Tibial artery (tissue), 4 donors: Measurements from ENCODE around the gene OPCML.

Experiments used
- DNase-seq, 2 donors: peaks; one replicate each; pipeline ENCODE4 v3.0.0-alpha.2; 2019
- H3K27ac ChIP-seq, 2 donors: fragments of 200-600 bp; sonication (generic) in 1 of 2; 1 replicate in 1 of 2; 2 replicates in 1 of 2; pipeline ENCODE4 v1.5.1; 2018 to 2019; ENCODE audit warnings: mild to moderate bottlenecking in 1 of 2
- H3K27me3 ChIP-seq, 2 donors: fragments of 200-600 bp; sonication (generic) in 1 of 2; one replicate each; pipeline versions ENCODE4 v1.5.1 to v1.6.0; 2016 to 2019
- H3K36me3 ChIP-seq, 3 donors: fragments of 200-600 bp; sonication (generic) in 2 of 3; one replicate each; pipeline ENCODE4 v1.5.1; 2016 to 2019; ENCODE audit warnings: mild to moderate bottlenecking in 2 of 3
- H3K4me1 ChIP-seq, 4 donors: fragments of 200-600 bp; sonication (generic) in 2 of 4; 1 replicate in 3 of 4; 2 replicates in 1 of 4; pipeline ENCODE4 v1.5.1; 2016 to 2019
- H3K4me3 ChIP-seq, 2 donors: fragments of 200-600 bp; sonication (generic) in 1 of 2; 1 replicate in 1 of 2; 2 replicates in 1 of 2; pipeline ENCODE4 v1.5.1; 2018 to 2019; ENCODE audit warnings: mild to moderate bottlenecking in 2 of 2
- H3K9me3 ChIP-seq, 3 donors: fragments of 200-600 bp; sonication (generic) in 1 of 3; one replicate each; pipeline ENCODE4 v1.5.1; 2016 to 2019
- CTCF ChIP-seq, 2 experiments: fragments of 200-600 bp in 1 of 2; fragments of 450-650 bp in 1 of 2; IDR thresholded peaks; one replicate each; pipeline ENCODE4 v1.5.1; 2017 to 2019; ENCODE audit warnings: antibody characterized with exemption in 2 of 2, mild to moderate bottlenecking in 1 of 2, moderate library complexity in 1 of 2
- intact Hi-C: fragments of 100-400 bp; cut with DNase I; formaldehyde crosslinking; loops from one replicate; pipeline ENCODE4 v1.15.0; 2023; ENCODE audit warnings: low total_unique reads

OPCML gene

GRCh38 chr11:133023232-133023631, 509.1 kb downstream of the OPCML start:
- Histone ChIP-seq H3K27me3 (no peaks in the 10 kb centered on the region), H3K4me1 (no peaks in the 10 kb centered on the region), H3K9me3 (no peaks in the 10 kb centered on the region), H3K27ac (no peak overlapping the region), H3K4me3 (no peak overlapping the region), H3K36me3 (no peaks in the 10 kb centered on the region)
- intact Hi-C loops = no loop called here
- no peak for DNase-seq
- TF ChIP-seq CTCF (IDR thresholded peaks at IDR 0.05) = no peak

GRCh38 chr11:133021553-133021952, 510.7 kb downstream of the OPCML start:
- Histone ChIP-seq H3K4me3 (no peak overlapping the region), H3K36me3 (no peaks in the 10 kb centered on the region), H3K27me3 (no peaks in the 10 kb centered on the region), H3K27ac (no peak overlapping the region), H3K4me1 (no peaks in the 10 kb centered on the region), H3K9me3 (no peaks in the 10 kb centered on the region)
- no peak for TF ChIP-seq CTCF (IDR thresholded peaks at IDR 0.05)
- no peak for DNase-seq
- intact Hi-C loops = no loop called here

GRCh38 chr11:133020372-133020714, 512.0 kb downstream of the OPCML start:
- no peak for DNase-seq
- no peaks in the 10 kb centered on the region for H3K4me1 ChIP-seq
- no peaks in the 10 kb centered on the region for H3K36me3 ChIP-seq
- H3K9me3 ChIP-seq = no peaks in the 10 kb centered on the region
- no peak overlapping the region for H3K27ac ChIP-seq
- no peak for TF ChIP-seq CTCF (IDR thresholded peaks at IDR 0.05)
- no peaks in the 10 kb centered on the region for H3K27me3 ChIP-seq
- H3K4me3 ChIP-seq = no peak overlapping the region
- intact Hi-C loops = no loop called here

- H3K9me3 ChIP-seq = no peaks in the 10 kb centered on the region
- no peak overlapping the region for H3K4me3 ChIP-seq
- no peak overlapping the region for H3K27ac ChIP-seq
- intact Hi-C loops = no loop called here
- H3K27me3 ChIP-seq = no peaks in the 10 kb centered on the region
- no peak for TF ChIP-seq CTCF (IDR thresholded peaks at IDR 0.05)
- no peaks in the 10 kb centered on the region for H3K36me3 ChIP-seq
- H3K4me1 ChIP-seq = no peaks in the 10 kb centered on the region
- no peak for DNase-seq
Measured at GRCh38 chr11:133019545-133020371, 512.5 kb downstream of the OPCML start.

- Histone ChIP-seq H3K36me3 (no peaks in the 10 kb centered on the region), H3K27me3 (no peaks in the 10 kb centered on the region), H3K4me3 (no peak overlapping the region), H3K4me1 (no peaks in the 10 kb centered on the region), H3K27ac (no peak overlapping the region), H3K9me3 (no peaks in the 10 kb centered on the region)
- no peak for DNase-seq
- TF ChIP-seq CTCF (IDR thresholded peaks at IDR 0.05) = no peak
- intact Hi-C loops = no loop called here
Measured at GRCh38 chr11:133015457-133015856, 516.8 kb downstream of the OPCML start.
